Progenitor cell of endocrine pancreas (in vitro differentiated cells): ENCODE results near the gene GRID2. TPM values are rescaled to one million over a fixed set of nuclear protein-coding genes. Genes with fewer than 3 reads are reported as not detected.
A peak's percentile ranks its signal among the peaks of the same experiment; 100 is the strongest.

ENCODE experiments used
- DNase-seq: peaks from one replicate; pipeline ENCODE4 v3.0.0; 2021; ENCODE audit warnings: low spot score; ENCODE audit not compliant: unreplicated experiment
- H3K27ac Mint-ChIP-seq: 2 replicates; pipeline ENCODE4 v1.8.0; 2021; ENCODE audit warnings: mild to moderate bottlenecking, moderate library complexity, mixed read lengths
- H3K27me3 Mint-ChIP-seq: 2 replicates; pipeline ENCODE4 v1.8.0; 2021; ENCODE audit warnings: mixed read lengths
- H3K36me3 Mint-ChIP-seq: 2 replicates; pipeline ENCODE4 v1.8.0; 2022; ENCODE audit warnings: mixed read lengths; ENCODE audit not compliant: insufficient read depth
- H3K4me1 Mint-ChIP-seq: 2 replicates; pipeline ENCODE4 v1.8.0; 2021; ENCODE audit warnings: low read depth, mixed read lengths
- H3K4me3 Mint-ChIP-seq: 2 replicates; pipeline ENCODE4 v1.8.0; 2021; ENCODE audit warnings: low read depth, mild to moderate bottlenecking, moderate library complexity, mixed read lengths
- H3K9me3 Mint-ChIP-seq: 2 replicates; pipeline ENCODE4 v1.8.0; 2021; ENCODE audit warnings: low read depth, mixed read lengths
- CTCF ChIP-seq: fragments of 200-600 bp; sonication (generic); IDR thresholded peaks from one replicate; pipeline ENCODE4 v1.5.0; 2021; ENCODE audit warnings: antibody characterized with exemption, mild to moderate bottlenecking; ENCODE audit not compliant: unreplicated experiment
- long read RNA-seq: library from polyadenylated mRNA; unstranded; transcript quantifications from one replicate; pipeline ENCODE4 v2.0.0, GENCODE V29; 2020
- total RNA-seq: library from RNA; stranded (reverse); gene quantifications from 2 replicates; pipeline ENCODE4 v1.2.1, GENCODE V29; 2021

Gene GRID2
- total RNA-seq, result 0.18 and 0.69 TPM in 2 replicates
- long read RNA-seq, partial matches to known transcripts, result 0 of 1 reads
- long read RNA-seq, other reads (novel, unspliced or antisense), result 1 of 1 reads

GRCh38 chr4:92303621-92304027, at the start of gene GRID2:
Gene GRID2, plus strand, starts transcription at chr4:92303966.
- Mint-ChIP-seq H3K4me1 (peaks cover 19% of the 10 kb centered on the region), H3K27me3 (peaks cover 57% of the 10 kb centered on the region), H3K9me3 (no peaks in the 10 kb centered on the region), H3K4me3 (peak within 1 kb of the TSS; percentile 75), H3K36me3 (no peaks in the 10 kb centered on the region), H3K27ac (no peak within 1 kb of the TSS)
- no peak for TF ChIP-seq CTCF
- peak; percentile 28 for DNase-seq

- no peaks in the 10 kb centered on the region for H3K36me3 Mint-ChIP-seq
- no peaks in the 10 kb centered on the region for H3K27me3 Mint-ChIP-seq
- H3K27ac Mint-ChIP-seq, result no peak overlapping the region
- no peak for TF ChIP-seq CTCF
- peaks cover 13% of the 10 kb centered on the region for H3K9me3 Mint-ChIP-seq
- peaks cover 5% of the 10 kb centered on the region for H3K4me1 Mint-ChIP-seq
- no peak for DNase-seq
- no peak overlapping the region for H3K4me3 Mint-ChIP-seq
Observed at GRCh38 chr4:92253986-92254671, 49.6 kb upstream of the GRID2 start.

GRCh38 chr4:92254767-92255442, 48.9 kb upstream of the GRID2 start:
- H3K4me3 Mint-ChIP-seq, result no peak overlapping the region
- no peaks in the 10 kb centered on the region for H3K4me1 Mint-ChIP-seq
- no peaks in the 10 kb centered on the region for H3K27me3 Mint-ChIP-seq
- H3K9me3 Mint-ChIP-seq, result peaks cover 15% of the 10 kb centered on the region
- H3K36me3 Mint-ChIP-seq, result no peaks in the 10 kb centered on the region
- TF ChIP-seq CTCF, result no peak
- no peak for DNase-seq
- H3K27ac Mint-ChIP-seq, result no peak overlapping the region

GRCh38 chr4:92255920-92256244, 47.9 kb upstream of the GRID2 start:
- TF ChIP-seq CTCF, result no peak
- Mint-ChIP-seq H3K27ac (no peak overlapping the region), H3K27me3 (no peaks in the 10 kb centered on the region), H3K4me1 (no peaks in the 10 kb centered on the region), H3K4me3 (no peak overlapping the region), H3K36me3 (no peaks in the 10 kb centered on the region), H3K9me3 (peaks cover 16% of the 10 kb centered on the region)
- no peak for DNase-seq

GRCh38 chr4:92257931-92258857, 45.6 kb upstream of the GRID2 start:
- Mint-ChIP-seq H3K27me3 (no peaks in the 10 kb centered on the region), H3K4me3 (no peak overlapping the region), H3K9me3 (peaks cover 4% of the 10 kb centered on the region), H3K27ac (no peak overlapping the region), H3K36me3 (no peaks in the 10 kb centered on the region), H3K4me1 (no peaks in the 10 kb centered on the region)
- no peak for TF ChIP-seq CTCF
- DNase-seq, result no peak
